GM18519 (cell line): Measurements from ENCODE around the gene PDGFA.

Source experiments
- ATAC-seq: cut with Tn5 transposase; IDR thresholded peaks from one replicate; pipeline ENCODE4 v1.9.1; 2021; ENCODE audit warnings: mild to moderate bottlenecking, moderate library complexity; ENCODE audit not compliant: unreplicated experiment, low FRiP score

The PDGFA gene

GRCh38 chr7:464454-465401, 54.9 kb downstream of the PDGFA start:
- ATAC-seq: no peak

- no peak for ATAC-seq
Observed at GRCh38 chr7:463817-464453, 55.7 kb downstream of the PDGFA start.

- no peak for ATAC-seq
Observed at GRCh38 chr7:463362-463781, 56.3 kb downstream of the PDGFA start.

DNA sequence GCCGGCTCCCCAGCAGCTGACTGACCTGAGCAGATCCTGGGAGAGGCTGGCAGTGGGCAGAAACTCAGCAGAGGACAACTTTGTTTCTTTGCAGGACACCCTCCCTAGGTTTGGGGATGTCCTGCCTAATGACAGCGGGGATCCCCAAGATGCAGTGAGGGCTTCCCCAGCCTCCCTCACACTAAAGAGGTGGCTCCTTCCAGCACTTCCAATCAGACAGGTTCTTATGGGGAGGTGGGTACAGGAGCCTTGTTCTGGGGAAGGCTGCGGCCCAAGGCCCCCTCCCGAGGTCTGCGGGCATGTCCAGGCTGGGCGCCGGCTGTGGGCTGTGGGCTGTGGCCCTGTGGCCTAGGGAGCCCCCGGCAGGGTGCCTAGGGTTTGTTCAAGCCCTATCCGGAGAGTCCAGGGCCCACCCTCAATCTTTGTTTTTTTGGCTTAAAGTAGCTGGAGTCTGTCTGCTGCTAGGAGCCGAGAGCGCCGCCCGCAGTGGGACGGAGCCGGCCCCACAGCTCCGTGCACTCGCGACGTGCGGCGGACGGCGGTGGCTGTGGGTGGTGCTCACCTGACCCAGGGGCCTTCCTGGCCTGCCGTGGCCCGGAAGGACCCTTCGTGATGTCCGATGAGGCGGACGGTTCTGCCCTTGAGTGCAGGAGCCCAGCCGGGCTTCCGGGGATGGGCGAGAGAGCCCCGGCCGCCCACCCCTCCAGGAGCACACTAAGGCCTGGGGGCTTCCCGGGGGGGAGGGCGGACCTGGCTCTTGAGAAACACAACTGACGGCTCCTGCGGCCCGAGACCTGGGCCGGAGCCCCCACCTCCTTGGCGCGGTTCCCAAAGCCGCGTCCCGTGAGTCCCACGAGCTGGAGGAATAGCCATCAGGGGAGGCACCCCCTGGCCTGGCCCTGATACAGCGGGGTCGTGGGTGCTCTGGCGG, 57.2 kb downstream of the PDGFA start:
- no peak for ATAC-seq

- no peak for ATAC-seq
Observed at GRCh38 chr7:461453-462172, 58.0 kb downstream of the PDGFA start.

DNA sequence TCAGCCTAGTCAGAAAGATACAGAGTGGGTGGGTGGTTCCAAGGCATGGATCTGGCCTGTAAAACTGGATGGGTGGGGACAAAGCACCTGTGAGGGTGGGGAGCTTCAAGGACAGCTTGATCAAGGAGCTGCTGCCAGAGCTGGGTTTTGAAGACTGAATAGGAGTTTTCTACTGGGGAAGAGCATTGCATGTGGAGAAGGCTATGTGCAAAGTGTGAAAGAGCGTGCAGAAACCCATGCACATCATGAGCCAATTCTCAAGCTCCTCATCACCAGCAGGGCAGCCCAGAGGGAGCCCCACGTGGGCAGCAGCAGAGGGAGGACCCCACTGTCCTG, 58.6 kb downstream of the PDGFA start:
- ATAC-seq: no peak

DNA sequence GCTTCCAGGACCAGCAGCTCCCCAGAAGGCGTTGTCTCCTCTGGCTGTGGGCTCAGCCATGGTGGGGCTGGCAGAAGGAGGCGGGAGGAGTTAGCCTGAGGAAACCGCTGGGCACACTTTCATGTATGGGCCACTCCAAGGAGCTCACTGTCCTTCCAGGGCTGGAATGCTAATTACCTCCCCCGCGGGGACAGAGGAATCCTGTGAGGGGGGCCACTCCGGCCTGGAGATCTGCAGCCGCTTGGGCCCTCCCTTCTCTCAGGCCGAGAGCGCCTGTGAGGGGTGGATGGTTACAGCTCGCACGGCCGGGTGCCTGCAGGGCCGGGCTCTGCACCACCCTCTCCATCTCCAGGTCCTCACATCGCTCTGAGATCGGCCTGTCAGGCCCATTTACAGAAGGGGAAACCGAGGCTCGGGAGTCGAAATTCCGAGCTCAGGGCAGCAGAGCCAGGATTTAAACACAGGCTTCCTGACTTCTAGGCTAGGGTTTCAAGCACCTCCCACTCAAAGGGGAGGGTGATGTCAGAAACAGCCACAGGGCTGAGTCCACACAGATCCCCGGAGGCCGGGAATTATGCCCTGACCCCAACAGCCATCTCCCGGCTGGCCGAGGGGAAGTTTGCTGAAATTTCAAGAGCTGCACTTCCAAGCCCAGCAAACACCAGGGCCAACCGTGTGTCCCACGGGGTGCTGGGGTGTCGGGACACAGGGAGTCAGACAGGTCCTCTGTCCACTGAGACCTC, 59.1 kb downstream of the PDGFA start:
- ATAC-seq: no peak

DNA sequence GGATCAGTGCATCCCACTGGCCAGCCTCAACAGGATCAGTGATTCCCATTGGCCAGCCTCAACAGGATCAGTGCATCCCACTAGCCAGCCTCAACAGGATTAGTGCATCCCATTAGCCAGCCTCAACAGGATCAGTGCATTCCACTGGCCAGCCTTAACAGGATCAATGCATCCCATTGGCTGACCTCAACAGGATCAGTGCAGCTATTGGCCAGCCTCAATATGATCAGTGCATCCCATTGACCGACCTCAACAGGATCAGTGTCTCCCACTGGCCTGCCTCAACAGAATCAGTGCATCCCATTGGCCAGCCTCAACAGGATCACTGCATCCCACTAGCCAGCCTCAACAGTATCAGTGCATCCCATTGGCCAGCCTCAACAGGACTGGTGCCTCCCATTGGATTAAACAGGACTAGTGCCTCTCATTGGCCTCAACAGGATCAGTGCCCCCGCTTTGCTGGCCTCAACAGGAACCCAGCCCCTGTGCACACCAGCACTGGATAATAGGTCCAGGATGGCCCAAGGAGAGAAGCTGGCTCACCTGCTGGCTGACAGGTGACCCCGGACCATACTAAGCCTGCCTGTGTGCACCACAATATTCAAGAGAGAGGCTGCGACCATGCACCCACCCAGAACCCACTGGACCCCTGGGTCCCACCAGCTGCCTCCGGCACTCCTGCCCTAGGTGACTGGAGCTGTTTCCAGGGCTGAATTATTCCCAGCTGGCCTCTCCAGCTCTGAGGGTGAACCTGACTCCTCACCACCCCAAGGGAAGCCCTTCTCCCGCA, 59.9 kb downstream of the PDGFA start:
- no peak for ATAC-seq

GRCh38 chr7:458511-459245, 61.0 kb downstream of the PDGFA start:
- ATAC-seq: no peak

DNA sequence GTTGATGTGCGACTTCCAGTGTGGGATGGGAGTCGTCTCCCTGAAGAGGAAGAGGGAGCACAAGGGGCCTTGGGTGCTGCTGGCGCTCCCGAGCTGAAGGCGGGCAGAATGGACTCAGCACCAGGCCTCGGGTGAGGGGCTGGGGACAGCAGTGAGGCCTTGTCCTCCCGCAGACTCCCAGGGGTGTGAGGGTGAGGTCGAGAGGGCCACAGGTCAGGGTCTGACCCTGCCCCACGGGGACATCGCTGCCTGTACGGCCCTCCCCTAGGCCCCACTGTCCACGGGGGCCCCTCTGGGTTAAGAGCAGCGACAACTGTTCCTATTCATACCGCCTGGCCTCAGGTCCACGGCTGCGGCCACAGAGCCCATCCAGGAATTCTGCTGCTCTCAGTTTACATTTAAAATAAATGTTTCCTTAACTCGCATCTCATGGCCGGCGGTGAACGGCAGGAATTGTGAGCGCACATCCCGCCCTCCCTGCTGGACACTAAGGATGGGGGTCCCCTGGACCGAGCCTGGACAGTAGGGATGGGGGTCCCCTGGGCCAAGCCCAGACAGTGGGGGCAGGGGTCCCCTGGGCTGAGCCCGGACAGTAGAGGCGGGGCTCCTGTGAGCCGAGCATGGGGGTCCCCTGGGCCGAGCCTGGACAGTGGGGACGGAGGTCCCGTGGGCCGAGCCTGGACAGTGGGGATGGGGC, 61.7 kb downstream of the PDGFA start:
- ATAC-seq: no peak

- no peak for ATAC-seq
Observed at GRCh38 chr7:455110-455928, 64.3 kb downstream of the PDGFA start.

GRCh38 chr7:454356-455109, 65.1 kb downstream of the PDGFA start:
- no peak for ATAC-seq

DNA sequence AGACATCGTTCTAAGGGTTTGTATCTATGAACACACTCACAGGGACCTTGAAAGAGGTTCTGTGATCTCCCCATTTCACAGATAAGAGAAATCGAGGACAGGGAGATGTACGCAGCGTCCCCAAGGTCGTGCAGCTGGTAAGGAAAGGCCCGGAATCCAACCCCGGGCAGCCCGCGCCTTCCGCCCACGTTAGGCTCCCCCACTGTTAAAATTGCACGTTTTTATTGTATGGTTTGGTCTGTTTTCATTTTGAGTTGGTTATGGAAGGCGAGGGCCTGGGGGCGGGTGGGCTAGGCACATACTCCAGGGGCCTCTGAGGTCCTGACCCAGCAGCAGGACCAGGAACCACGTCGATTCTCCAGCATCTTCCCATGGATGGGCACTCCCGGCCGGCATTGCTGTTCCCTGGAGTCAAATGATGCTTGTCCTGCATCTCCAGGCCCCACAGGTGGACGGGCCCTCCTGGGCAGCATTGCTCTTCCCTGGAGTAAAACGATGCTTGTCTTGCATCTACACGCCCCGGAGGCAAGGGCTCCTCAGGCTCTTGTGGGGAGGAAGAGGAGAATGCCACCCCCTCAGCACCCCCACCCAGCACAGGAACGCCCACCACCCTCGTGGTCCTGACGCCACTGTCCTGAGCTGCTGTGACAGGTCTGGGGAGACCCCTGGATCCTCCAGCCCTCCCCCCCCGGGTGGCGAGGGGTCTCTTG, 65.9 kb downstream of the PDGFA start:
- ATAC-seq: no peak

- no peak for ATAC-seq
Observed at GRCh38 chr7:452791-453455, 66.7 kb downstream of the PDGFA start.

DNA sequence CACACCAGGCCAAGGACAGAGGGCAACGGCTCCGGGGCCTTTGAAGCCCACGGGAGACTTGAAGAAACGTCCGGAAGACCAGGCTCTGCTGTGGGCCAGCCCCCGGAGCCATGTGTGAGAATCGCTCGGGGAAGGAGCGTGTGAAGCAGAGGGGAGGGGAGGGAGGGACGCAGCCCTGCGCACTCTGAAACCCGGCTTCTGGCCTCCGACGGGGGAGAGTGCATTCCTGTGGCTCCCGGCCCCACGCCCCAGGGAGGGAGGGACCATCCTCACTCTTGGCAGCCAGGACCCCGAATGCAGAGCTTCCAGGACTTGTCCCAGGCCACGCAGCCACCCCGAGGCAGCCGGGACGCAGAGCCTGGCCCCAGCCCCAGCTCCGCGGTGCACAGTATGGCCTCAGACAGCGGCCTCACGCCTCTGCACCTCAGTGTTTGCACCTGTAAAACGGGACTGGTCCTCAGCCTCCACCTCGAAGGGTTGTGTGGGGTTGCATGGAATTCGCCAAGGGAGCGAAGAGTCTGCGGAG, 67.4 kb downstream of the PDGFA start:
- ATAC-seq: no peak
